ENCODE results near the gene POMT1.
A peak's percentile ranks its signal among the peaks of the same experiment; 100 is the strongest.
"Not testable (repeated sequence)": the region's sequence is repeated elsewhere in the genome, so short reads cannot be mapped to it uniquely, and the experiment has no call there.

POMT1 gene

DNA sequence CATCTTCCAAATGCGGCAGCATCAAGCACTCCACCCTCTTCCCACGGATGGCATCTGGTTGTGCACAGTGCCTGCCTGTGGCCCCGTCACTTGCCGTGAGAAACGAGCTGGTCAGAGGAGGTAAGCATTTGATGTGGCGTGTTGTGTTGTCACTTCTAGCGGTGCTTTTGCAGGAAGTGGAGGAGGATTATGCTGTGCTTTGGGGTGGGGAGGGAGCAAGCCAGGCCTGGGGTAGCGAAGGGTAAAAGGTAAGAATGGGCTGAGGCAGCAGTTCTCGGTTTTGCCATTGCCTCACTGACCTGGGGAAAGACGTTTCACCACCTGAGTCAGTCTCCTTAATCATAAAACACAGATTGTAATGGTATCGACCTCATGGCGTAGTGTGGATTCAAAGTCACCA, 2.3 kb upstream of the POMT1 start:
- DNase-seq = peak; percentile 67

DNA sequence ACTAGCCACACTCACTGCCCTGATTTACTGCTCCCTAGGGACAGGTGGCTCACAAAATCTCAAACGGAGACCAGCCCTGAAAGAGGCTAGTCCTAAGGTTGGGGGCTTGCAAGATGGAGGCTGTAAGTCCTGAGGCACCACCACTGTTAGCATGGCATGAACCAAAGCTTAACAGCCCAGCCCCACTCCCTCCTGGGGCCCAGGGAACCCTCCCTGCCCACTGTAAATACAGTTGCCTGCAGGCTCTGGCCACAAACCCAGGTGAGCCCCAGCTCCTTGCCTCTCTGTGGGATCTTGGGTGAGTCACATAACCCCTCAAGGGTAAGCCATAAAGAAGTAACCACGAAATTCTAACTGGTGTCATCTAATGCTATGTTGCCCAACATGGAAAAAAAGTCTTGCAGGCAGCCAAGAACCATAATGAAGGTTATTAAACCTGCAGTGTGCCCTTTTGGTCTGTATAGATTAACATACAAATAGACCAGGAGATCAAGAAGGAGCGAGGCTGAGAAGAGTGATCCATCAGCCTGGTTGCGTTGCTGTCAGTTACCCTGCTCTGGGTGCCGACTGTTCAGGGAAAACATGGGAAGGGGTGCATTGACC, 1.7 kb upstream of the POMT1 start:
- DNase-seq = peak; percentile 57

DNA sequence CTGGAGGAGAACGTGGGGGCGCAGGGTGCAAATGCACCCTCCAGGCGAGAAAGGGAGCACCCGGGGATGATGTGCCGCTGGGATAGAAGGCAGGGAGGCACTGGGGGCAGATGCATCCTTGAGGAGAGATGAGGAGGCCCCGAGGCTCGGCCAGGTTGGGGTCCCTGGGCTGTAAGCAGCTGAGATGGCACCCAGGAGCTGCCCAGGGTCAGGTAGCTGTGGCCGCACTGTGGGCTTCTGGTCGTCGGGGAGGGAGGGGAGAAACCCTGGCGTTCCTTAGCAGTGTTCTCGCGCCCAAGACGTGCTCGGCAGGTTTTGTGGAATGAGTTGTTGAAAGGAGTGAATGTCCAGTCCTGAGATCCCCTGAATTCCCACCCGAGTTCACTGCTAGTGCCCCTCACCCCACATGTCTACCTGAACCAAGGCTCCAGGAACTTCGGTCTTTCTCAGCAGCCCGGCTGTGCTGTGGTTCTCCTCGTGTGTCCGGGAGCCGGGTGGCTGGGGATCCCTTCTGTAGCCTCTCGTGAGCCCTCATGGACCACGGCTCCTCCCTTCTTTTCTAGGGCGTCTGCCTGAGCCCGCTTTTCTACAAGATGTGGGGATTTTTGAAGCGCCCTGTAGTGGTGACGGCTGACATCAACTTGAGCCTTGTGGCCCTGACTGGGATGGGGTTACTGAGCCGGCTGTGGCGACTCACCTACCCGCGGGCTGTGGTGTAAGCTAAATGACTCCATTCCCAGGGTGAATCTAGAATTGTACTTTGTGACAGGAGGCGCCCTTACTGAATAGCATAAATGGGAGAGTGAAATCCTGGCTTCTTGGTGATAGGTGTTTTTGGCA, 1.1 kb downstream of the POMT1 start:
- peak; percentile 63 for DNase-seq

DNA sequence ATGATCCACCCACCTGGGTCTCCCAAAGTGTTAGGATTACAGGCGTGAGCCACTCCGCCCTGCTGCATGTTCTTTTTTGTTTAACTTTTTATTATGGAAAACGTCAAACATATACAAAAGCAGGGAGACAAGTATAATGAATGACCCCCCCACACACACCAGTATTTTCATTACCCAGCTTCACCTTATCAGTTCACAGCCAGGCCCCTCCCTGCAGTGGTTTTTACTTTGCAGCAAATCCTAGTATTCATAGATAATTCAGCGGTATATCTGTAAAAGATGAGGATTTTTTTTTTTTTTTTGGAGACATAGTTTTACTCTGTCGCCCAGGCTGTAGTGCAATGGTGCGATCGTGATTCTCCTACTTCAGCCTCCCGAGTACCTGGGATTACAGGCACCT, 2.3 kb downstream of the POMT1 start:
- no peak for DNase-seq

DNA sequence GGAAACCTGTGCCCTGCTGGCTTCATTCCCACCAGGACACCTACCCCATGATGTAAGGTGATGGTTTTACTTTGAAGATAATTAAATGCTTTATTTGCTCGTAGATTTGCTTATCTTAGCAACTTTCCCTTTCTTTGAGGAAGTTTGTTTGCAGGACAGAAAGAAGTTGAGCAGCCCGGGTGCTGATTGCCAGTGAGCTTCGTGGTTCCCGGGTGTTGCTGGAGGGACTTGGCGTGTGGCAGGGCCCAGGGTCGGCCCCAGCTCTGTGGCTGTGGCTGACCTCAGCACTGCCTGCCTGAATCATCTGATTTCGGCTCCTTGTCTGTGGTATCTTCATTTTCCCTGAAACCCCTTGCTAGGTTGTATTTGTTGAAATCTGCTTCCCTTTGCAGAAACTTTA, 8.7 kb downstream of the POMT1 start:
- DNase-seq = no peak

DNA sequence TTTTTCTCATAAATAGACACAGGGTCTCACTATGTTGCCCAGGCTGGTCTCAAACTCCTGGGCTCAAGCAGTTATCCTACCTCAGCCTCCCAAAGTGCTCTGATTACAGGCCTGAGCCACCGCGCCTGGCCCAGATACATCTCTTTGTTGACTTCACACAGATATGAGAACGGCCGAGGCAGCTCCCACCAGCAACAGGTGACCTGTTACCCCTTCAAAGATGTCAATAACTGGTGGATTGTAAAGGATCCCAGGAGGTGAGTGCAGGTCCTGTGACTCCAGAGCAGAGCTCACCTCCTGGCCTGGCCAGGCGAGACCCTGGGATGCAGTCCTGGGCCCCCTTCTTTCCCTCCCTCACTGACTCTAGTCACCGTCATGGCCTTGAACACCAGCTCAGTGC, 9.2 kb downstream of the POMT1 start:
- DNase-seq = no peak

DNA sequence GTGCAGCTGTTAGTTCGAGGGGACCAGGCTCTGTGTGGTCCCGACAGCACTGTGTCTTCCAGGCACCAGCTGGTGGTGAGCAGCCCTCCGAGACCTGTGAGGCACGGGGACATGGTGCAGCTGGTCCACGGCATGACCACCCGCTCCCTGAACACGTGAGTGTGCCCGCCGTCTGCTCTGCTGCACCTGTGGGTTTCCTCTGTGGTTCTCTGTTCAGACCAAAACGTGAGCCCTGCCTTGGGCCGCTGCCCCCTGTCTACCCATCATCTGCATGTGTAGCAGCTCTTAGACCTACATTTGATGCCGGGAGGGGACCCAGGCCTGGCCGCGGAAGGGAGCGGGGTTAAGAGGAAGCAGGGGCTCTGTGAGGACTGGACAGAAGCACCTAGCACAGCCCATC, 10.5 kb downstream of the POMT1 start:
- no peak for DNase-seq

DNA sequence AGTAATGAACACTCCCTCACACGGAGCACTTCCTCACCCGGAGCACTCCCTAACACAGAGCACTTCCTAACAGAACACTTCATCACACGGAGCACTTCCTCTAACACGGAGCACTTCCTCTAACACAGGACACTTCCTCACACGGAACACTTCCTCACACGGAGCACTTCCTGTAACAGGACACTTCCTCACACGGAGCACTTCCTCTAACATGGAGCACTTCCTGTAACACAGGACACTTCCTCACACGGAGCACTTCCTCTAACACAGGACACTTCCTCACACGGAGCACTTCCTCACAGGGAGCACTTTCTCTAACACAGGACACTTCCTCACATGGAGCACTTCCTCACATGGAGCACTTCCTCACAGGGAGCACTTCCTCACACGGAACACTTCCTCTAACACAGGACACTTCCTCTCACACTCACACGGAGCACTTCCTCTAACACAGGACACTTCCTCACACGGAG, 12.9 kb downstream of the POMT1 start:
- DNase-seq = not testable (repeated sequence)

DNA sequence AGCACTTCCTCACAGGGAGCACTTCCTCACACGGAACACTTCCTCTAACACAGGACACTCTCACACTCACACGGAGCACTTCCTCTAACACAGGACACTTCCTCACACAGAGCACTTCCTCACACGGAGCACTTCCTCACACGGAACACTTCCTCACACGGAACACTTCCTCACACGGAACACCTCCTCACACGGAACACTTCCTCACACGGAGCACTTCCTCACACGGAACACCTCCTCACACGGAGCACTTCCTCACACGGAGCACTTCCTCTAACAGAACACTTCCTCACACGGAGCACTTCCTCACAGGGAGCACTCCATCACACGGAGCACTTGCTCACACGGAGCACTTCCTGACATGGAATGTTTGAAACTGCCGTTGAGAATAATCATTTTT, 13.4 kb downstream of the POMT1 start:
- no peak for DNase-seq

DNA sequence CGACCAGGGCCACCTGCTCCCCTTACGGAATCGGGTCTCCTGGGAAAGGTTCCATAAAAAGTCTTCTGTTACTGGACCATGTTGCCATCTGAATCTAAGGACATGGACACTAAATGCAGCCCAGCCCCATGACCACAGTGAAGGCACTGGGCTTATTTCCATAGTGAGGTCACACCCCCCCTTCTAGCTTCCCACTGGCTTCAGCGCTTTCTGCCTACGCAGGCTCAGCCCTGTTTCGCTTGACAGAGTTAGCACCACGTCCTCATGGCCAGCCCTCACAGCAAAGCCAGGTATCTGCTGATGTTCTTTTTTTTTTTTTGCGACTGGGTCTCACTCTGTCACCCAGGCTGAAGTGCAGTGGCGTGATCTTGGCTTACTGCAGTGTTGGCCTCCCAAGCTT, 14.2 kb downstream of the POMT1 start:
- no peak for DNase-seq

DNA sequence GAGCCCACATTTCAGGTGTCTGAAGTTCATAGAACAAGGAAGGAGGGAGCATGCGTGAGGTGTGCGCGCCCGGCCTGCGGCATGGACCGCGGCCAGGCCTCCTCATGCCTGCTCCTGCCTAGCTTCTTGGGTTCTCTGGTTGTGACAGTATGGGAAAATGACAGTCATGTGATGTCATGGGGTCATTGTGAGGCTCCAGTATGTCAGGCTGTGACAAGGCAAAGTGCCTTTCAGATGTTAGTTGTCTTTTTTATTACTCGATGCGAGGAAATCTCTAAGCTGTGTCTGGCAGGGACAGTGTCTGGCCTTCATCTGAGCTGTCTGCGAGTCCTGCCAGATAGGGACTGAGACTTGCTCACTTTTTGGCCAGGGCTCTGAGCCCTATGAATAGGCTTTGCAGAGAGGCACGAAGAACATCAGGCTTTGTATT, 15.1 kb downstream of the POMT1 start:
- DNase-seq = no peak

DNA sequence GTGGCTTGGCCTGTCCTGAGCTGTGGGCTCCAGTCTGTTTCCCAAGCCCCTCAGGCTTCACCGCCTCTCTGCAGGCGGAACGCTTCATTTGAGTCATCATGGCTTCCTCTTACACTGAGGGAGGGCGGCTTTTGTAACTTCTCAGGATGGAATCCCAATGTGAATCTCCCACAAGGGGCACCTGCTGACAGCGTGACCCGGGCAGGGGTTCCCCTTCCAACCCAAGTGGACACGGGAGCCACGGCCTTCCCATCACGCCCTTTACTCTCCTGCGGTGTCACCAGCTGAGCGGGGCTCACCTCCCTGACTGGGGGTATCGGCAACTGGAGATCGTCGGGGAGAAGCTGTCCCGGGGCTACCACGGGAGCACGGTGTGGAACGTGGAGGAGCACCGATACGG, 15.8 kb downstream of the POMT1 start:
- no peak for DNase-seq

DNA sequence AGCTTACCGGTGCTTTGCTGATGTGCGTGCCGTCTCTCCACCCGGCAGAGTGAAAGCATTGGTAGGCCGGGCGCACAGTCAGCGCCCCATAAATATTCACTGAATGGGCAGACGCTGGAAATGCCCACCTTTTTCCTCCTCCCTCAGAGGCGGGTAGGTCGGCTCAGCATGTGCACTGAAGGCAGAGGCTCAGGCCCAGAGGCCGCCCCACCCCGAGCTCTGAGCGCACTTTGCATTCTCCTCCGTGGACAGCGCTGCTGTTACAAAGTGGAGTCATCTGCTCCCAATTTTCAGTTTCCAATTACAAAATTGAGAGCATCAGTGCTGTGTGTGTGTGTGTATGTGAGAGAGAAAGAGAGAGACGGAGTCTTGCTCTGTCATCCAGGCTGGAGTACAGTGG, 17.8 kb downstream of the POMT1 start:
- DNase-seq = no peak

DNA sequence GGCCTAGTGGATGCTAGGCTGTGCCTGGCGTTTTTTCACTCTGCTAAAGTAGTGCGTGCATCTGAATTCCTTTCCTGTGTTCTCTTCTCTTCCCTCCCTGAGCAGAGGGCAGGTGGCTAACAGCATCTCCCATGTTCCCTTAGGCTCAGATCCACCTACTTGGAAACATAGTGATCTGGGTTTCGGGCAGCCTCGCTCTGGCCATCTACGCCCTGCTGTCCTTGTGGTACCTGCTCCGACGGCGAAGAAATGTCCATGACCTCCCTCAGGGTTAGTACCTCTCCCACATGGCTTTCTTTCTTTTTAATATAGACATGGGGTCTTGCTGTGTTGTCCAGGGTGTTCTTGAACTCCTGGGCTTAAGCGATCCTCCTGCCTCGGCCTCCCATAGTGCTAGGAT, 18.5 kb downstream of the POMT1 start:
- no peak for DNase-seq

DNA sequence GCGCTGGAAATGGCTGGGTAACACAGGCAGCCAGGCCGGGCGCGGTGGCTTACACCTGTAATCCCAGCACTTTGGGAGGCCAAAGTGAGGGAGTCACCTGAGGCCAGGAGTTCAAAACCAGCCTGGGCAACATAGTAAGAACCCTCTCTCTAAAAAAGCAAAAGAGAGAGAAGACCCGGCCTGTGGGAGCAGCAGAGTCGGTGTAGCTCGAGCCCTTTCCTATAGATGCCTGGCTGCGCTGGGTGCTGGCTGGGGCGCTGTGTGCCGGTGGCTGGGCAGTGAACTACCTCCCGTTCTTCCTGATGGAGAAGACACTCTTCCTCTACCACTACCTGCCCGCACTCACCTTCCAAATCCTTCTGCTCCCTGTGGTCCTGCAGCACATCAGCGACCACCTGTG, 19.1 kb downstream of the POMT1 start:
- DNase-seq = no peak

DNA sequence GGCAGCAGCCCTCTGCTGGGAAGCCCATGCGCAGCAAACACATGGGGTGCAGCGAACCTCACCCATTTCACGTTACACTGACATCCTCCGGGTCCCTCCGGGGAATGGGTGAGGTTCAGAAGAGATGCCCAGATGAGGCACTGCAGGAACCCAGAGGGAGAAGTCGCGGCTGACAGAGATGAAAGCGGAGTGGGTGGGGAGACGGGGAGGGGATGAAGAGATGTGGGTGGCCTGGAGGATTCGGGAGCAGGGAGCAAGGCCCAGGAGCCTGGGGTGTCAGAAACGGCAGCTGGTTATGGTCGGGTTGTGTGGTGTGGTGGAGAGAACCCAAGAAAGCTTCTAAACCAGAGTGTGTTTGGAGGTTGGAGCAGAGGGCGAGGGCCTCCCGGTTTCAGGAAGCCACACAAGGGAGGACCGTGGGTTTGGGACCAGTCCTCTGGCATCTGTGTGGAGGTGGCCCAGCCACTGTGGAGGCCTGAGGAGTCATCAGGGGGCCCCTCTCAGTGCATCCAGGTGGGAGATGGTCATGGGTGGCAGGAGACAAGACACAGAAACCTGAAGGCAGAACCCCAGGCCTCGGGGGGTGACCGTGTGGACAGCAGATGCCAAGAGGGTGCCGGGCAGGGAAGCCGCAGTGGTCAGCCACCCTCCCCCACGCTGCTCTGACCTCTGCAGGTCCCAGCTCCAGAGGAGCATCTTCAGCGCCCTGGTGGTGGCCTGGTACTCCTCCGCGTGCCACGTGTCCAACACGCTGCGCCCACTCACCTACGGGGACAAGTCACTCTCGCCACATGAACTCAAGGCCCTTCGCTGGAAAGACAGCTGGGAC, 19.8 kb downstream of the POMT1 start:
- DNase-seq = no peak

DNA sequence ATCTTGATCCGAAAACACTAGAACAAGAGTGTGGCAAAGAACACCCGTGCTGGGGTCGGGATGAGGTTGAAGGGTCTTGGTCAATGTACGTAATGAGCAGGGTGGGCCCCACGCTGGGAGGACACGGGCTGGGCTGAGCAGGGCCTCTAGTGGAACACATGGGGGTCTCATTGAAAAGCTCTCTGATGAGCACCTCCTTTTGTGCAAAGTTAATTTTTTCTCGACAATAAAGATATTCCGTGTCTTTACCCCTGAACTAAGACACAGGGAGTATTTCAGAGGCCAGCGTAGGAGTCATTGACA, 20.3 kb downstream of the POMT1 start:
- no peak for DNase-seq

DNA sequence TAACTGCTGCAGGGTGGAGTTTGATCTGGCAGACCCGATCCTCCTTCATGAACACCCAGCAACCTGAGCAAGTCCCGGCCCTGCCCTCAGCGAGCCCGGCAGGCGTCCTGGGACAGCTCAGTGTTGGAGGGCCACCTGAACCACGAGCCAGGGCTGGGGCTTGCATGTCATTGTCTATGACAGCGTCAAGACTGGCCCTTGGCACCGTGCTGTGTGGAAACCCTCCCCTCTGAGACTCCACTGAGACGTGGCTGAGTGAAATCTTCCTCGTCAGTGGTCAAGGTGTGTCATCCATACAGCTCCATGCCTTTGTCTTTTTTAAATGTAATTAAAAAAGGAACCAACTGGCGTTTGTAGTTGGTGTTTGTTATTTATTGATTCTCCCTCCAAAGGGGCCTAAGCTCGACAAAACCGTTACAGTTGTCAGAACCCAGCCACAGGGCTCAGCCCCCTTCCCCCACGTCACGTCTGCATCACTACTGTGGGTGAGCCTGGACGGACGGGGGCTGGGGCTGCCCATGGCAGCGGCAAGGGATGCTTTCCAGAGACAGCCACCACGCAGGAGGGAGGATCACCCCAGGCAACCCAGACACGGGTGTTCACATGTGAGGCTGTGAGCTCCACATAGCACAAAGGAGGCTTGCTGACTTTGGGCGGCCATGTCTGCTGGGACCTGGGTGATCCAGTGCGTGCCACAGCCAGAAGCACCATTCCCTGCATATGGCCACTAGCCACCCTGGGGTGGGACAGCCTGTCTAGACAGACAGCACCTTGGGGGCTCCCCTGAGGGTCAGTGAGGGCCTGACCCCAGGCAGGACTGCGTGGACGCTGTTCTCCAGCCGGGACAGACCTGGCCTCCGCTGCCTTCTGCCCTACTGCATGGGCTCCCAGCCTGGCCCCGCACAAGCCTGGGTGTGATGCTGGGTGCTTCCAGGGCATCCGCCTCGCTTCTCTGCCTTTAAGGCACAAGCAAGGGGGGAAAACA, 21.0 kb downstream of the POMT1 start:
- no peak for DNase-seq

DNA sequence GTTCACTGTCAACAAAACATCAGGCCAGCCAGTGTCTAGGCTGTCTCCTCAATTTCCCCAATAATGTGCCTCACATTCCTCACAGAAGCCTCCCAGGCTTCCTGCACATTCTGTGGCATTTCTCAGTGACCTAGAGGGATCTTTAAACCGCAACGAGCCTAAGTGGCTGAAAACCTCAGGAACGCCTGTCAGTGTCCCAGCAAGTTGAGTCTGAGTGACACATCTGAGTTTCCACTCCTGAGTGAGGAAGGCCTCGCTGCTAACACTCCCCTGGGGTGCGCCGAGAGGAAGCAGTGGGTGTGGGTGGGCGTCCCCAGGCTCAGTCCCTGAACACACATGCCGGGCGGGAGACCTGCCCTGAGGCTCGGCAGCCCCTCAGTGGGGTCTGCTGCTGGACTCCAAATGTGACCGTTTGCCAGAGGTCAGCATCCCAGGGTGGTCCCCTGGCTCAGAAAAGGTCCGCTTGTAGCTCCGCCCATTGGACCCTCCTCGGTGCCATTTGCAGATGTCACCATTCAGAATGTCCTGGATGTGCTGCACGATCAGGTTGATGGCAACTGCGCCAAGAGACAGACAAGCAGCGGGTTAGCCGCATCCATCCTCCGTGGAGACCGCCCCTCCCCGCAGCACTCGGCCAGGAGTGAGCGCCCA, 22.1 kb downstream of the POMT1 start:
- DNase-seq = no peak

DNA sequence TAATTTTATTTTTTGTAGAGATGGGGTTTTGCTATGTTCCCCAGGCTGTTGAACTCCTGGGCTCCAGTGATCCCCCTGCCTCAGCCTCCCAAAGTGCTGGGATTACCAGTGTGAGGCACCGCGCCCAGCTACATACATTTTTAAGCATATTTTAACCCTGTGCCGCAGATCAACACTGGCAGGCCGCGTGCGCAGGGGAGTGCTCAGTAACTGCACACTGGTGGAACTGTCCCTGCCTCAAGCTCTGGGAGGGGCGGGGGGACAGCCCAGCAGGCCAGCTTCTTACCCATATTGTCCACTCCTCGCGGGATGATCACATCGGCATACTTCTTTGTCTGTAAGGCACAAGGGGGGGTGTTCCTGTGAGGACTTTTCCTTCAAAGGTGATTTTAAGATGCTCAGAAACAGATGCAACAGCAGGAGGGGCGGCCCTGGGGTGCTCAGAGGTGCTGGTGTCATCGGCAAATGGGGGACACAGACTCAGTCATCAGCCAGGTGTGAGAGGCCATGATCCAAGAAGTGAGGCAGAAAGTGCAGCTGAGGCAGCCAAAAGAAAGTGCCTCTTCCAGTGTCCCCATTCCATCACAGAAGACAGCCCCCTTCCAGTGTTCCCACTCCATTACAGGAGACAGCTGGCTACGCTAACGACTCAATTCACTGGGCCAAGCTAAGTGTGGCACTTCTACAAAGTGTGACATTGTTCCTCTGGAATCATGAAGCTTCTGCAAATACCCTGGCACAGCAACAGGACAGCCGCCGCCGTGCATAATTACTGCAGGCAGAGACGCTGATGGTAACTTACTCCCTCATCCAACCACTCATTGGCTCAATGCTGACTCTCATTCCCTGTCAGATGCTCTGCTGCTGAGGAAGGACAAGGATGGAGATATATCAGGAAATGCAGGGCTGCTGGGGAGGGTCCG, 23.2 kb downstream of the POMT1 start:
- no peak for DNase-seq

DNA sequence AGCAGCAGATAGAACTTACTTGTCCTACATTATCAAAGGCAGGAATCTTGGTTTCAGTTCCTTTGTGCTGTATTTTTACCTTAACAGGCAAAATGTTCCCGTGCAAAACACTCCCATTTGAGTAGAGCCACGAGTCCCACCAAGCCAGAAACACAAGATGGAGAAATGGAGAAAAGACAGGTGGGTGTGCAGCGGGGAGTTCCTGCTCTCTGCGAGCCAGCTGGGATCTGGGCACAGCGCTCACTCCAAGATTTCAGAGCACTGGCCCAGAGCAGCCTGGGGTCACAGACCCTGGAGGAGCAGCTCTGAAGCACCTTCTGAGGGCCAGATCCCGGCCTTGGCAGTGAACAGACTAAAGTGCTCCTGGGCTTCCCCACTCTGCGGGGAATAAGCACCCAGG, 25.5 kb downstream of the POMT1 start:
- DNase-seq = no peak

All from activated CD4-positive, alpha-beta T cell treated with anti-CD3 and anti-CD28 coated beads, Interleukin-2, amount 50 U/mL, for 1 hour (primary cell).